ENCODE measurements around the gene PGC. TPM values are rescaled to one million over a fixed set of nuclear protein-coding genes. Genes with fewer than 3 reads are reported as not detected.

Gene PGC
- total RNA-seq, 1 experiment from 2014 or later: 0.63 TPM

- ChIA-PET CTCF (interaction anchor here (2.4 to 6.6 kb wide), 2 partner anchors 13 to 16 kb away, joined by 10 to 39 read pairs; partner anchors contain the start of gene TFEB), POLR2A (no interaction called here)
These were observed 28.4 kb downstream of the PGC start for GRCh38 chr6:41718828-41719227.

GRCh38 chr6:41717392-41717736, 29.8 kb downstream of the PGC start:
- Mint-ChIP-seq H3K27me3 (ENCODE audit: low read depth) (no peaks in the 10 kb centered on the region), H3K4me1 (no peaks in the 10 kb centered on the region), H3K27ac (no peak overlapping the region), H3K36me3 (no peaks in the 10 kb centered on the region), H3K9me3 (no peaks in the 10 kb centered on the region), H3K4me3 (no peak overlapping the region)
- TF ChIP-seq IRF1 (CRISPR knock-in tag; IDR thresholded peaks at IDR 0.05) (no peak), PRRX2 (CRISPR knock-in tag; IDR thresholded peaks at IDR 0.05) (no peak), SMAD3 (CRISPR knock-in tag; IDR thresholded peaks at IDR 0.05; ENCODE audit: borderline replicate concordance) (no peak), ATF1 (CRISPR knock-in tag; IDR thresholded peaks at IDR 0.05) (no peak), ZNF396 (CRISPR knock-in tag; IDR thresholded peaks at IDR 0.05; ENCODE audit: borderline replicate concordance) (no peak), JUN (CRISPR knock-in tag; IDR thresholded peaks at IDR 0.05) (no peak), ZNF512 (CRISPR knock-in tag; IDR thresholded peaks at IDR 0.05; ENCODE audit: borderline replicate concordance) (no peak), ZNF423 (CRISPR knock-in tag; IDR thresholded peaks at IDR 0.05) (no peak), CREM (CRISPR knock-in tag; IDR thresholded peaks at IDR 0.05) (no peak), ETV6 (CRISPR knock-in tag; IDR thresholded peaks at IDR 0.05) (no peak), ZNF317 (CRISPR knock-in tag; IDR thresholded peaks at IDR 0.05; ENCODE audit: borderline replicate concordance, low read depth) (no peak), MAX (CRISPR knock-in tag; IDR thresholded peaks at IDR 0.05) (no peak), KAT7 (CRISPR knock-in tag; IDR thresholded peaks at IDR 0.05; ENCODE audit: borderline replicate concordance) (no peak)
- ChIA-PET POLR2A (interaction anchor here (1.3 kb wide), 1 partner anchor 16 kb away, joined by 3 read pairs; no protein-coding TSS in a partner anchor), CTCF (interaction anchor here (1.5 to 6.6 kb wide), 3 partner anchors 11 to 16 kb away, joined by 3 to 39 read pairs (median 11); no protein-coding TSS in a partner anchor)
- ATAC-seq (no peak), DNase-seq (ENCODE audit: low spot score) (no peak)

More at GRCh38 chr6:41718828-41719227, 28.4 kb downstream of the PGC start:
- H3K36me3 Mint-ChIP-seq: no peaks in the 10 kb centered on the region
- no peak for ATAC-seq
- TF ChIP-seq ZNF396 (CRISPR knock-in tag; IDR thresholded peaks at IDR 0.05; ENCODE audit: borderline replicate concordance) (no peak), FOXP4 (CRISPR knock-in tag; IDR thresholded peaks at IDR 0.05) (no peak), FOXP1 (CRISPR knock-in tag; IDR thresholded peaks at IDR 0.05; ENCODE audit: borderline replicate concordance) (no peak), ZNF138 (CRISPR knock-in tag; conservative IDR thresholded peaks at IDR 0.05) (no peak), JUN (CRISPR knock-in tag; IDR thresholded peaks at IDR 0.05) (no peak), NR3C1 (CRISPR knock-in tag; conservative IDR thresholded peaks at IDR 0.05; ENCODE audit: low read depth) (no peak), FOXK1 (CRISPR knock-in tag; IDR thresholded peaks at IDR 0.05) (no peak), ESRRA (CRISPR knock-in tag; IDR thresholded peaks at IDR 0.05; ENCODE audit: borderline replicate concordance) (no peak), NFE2L1 (CRISPR knock-in tag; IDR thresholded peaks at IDR 0.05) (no peak), HMGA2 (CRISPR knock-in tag; IDR thresholded peaks at IDR 0.05) (no peak), NR1H2 (CRISPR knock-in tag; IDR thresholded peaks at IDR 0.05) (no peak), CREB1 (CRISPR knock-in tag; IDR thresholded peaks at IDR 0.05) (no peak), SOX15 (CRISPR knock-in tag; IDR thresholded peaks at IDR 0.05) (no peak), NFYB (CRISPR knock-in tag; conservative IDR thresholded peaks at IDR 0.05; ENCODE audit: low read depth) (no peak), E2F1 (CRISPR knock-in tag; IDR thresholded peaks at IDR 0.05) (no peak), IRF2 (CRISPR knock-in tag; IDR thresholded peaks at IDR 0.05; ENCODE audit: borderline replicate concordance, low read depth) (no peak), USF2 (CRISPR knock-in tag; IDR thresholded peaks at IDR 0.05) (no peak)
- H3K27me3 Mint-ChIP-seq (ENCODE audit: low read depth): no peaks in the 10 kb centered on the region
- H3K4me3 Mint-ChIP-seq: no peak overlapping the region
- H3K4me1 Mint-ChIP-seq: peaks cover 11% of the 10 kb centered on the region
- DNase-seq (ENCODE audit: low spot score): no peak
- no peaks in the 10 kb centered on the region for H3K9me3 Mint-ChIP-seq
- H3K27ac Mint-ChIP-seq: no peak overlapping the region
